Esophagus muscularis mucosa (tissue), 3 donors: ENCODE data around the gene RCE1.

Experiments used
- CTCF ChIP-seq, 3 experiments: fragments of 200-600 bp in 2 of 3; fragments of 450-650 bp in 1 of 3; sonication (generic) in 2 of 3; IDR thresholded peaks; one replicate each; pipeline ENCODE4 v1.5.1; 2017 to 2019; ENCODE audit warnings: antibody characterized with exemption in 3 of 3, mild to moderate bottlenecking in 2 of 3, moderate library complexity in 1 of 3
- POLR2A ChIP-seq: fragments of 450-650 bp; IDR thresholded peaks from one replicate; pipeline ENCODE4 v1.6.1; 2017; ENCODE audit warnings: antibody characterized with exemption, moderate library complexity, mild to moderate bottlenecking, low read depth
- POLR2AphosphoS5 ChIP-seq, 2 donors: sonication (generic); formaldehyde crosslinking; IDR thresholded peaks; one replicate each; pipeline ENCODE4 v1.6.1; 2017; ENCODE audit warnings: antibody characterized with exemption in 2 of 2

- TF ChIP-seq CTCF (IDR thresholded peaks at IDR 0.05): no peak
- TF ChIP-seq POLR2A: no peak
- no peak for TF ChIP-seq POLR2AphosphoS5 (IDR thresholded peaks at IDR 0.05)
Measured at GRCh38 chr11:66845143-66845875, 2.1 kb downstream of the RCE1 start.
